Metanephros (tissue), 2 donors: ENCODE results near the gene ADAM21. TPM values are rescaled to one million over a fixed set of nuclear protein-coding genes. Genes with fewer than 3 reads are reported as not detected.

Experiments used
- small RNA-seq: library from RNA; depleted of rRNA; stranded (forward); fragments of <200 nt; gene quantifications from one replicate; pipeline ENCODE3, GENCODE V24; 2014; ENCODE audit warnings: low replicate concordance
- total RNA-seq: library from RNA; depleted of rRNA; stranded (reverse); fragments of >200 nt; gene quantifications from one replicate; pipeline ENCODE4 v1.2.3, GENCODE V29; 2014

ADAM21 gene
- not detected for total RNA-seq

DNA sequence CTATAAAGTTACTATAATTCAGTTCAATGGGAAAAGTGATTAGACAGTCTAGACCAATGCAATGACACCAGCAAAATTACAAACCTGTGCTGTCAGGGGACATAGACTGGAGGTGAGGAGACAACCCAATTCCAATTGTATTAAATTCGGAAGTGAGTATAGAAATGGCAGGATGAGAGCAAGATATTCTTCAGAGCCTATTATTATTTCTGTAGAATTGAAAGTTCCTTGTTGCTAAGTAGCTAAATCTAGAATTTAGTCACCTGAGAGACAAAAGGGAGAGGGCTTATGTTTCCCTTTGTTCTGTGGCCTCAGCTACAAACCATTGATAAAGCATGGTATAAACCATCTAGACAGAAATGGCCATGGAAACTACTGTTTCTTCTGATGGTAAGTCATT lies at the start of gene ADAM21:
Gene ADAM21 (plus strand): TSS at position 301 of the 400 bp plus-strand sequence. CDS start 5,326 bp downstream, outside the sequence.

DNA sequence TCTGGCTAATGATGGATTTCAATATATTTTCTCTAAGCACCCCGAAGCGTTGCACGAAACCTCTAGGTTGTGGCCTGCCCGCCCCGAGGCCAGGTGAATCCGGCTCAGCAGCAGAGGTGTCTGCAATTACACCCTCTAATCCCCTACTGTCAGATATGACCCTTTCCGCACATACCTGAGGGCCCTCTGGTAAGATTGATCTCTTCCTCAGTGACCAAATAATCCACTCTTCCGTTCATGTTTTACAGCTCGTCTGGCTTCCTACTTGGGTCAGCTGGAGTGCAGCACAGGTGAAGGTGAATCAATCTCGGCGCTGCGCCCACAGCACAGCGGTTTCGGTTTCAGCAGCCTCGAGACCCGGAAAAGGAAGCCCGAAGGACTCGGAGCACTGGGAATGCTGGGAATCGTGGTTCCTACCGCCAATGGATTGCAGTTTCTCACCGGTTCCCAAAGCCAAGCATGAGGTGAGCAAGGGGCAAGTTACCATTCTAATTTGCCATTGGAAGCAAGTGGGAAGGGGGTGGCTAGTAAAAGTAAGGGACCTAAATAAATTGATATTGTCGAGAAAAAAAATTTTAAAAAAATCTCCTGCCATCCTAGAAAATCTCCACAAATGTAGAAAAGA lies 35.1 kb upstream of the ADAM21 start, which contains the start of gene SYNJ2BP:
Gene SYNJ2BP (minus strand): TSS at position 366 of the 625 bp plus-strand sequence. CDS start 127 bp downstream, at position 239.

Small RNAs within 50 kb of the gene (small RNA-seq; reads per million reads assigned to genes)
- gene RNU6-659P: not detected

Other genes with a start within 250 kb of the ADAM21 start
- gene COX16, start 92.5 kb upstream of the ADAM21 start, total RNA-seq: 27.3 TPM
- 34.7 TPM for gene SYNJ2BP, start 35.1 kb upstream of the ADAM21 start, total RNA-seq
- gene ADAM20, start 82.8 kb downstream of the ADAM21 start, total RNA-seq: 3.2 TPM
- 44.8 TPM for gene MED6, start 148.5 kb downstream of the ADAM21 start, total RNA-seq
- gene TTC9, start 189.7 kb downstream of the ADAM21 start, total RNA-seq: 1.8 TPM